Hematopoietic multipotent progenitor cell treated with erythropoietin and hydrocortisone succinate and interleukin-3 and kit ligand, for 6 days (in vitro differentiated cells): Measurements from ENCODE around the gene DNAJC5.
A peak's percentile ranks its signal among the peaks of the same experiment; 100 is the strongest.
"Not testable (repeated sequence)": the region's sequence is repeated elsewhere in the genome, so short reads cannot be mapped to it uniquely, and the experiment has no call there.

Experiments
- DNase-seq: peaks from one replicate; pipeline ENCODE4 v3.0.0-alpha.2; 2015

DNAJC5 gene, protein sequence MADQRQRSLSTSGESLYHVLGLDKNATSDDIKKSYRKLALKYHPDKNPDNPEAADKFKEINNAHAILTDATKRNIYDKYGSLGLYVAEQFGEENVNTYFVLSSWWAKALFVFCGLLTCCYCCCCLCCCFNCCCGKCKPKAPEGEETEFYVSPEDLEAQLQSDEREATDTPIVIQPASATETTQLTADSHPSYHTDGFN

DNA sequence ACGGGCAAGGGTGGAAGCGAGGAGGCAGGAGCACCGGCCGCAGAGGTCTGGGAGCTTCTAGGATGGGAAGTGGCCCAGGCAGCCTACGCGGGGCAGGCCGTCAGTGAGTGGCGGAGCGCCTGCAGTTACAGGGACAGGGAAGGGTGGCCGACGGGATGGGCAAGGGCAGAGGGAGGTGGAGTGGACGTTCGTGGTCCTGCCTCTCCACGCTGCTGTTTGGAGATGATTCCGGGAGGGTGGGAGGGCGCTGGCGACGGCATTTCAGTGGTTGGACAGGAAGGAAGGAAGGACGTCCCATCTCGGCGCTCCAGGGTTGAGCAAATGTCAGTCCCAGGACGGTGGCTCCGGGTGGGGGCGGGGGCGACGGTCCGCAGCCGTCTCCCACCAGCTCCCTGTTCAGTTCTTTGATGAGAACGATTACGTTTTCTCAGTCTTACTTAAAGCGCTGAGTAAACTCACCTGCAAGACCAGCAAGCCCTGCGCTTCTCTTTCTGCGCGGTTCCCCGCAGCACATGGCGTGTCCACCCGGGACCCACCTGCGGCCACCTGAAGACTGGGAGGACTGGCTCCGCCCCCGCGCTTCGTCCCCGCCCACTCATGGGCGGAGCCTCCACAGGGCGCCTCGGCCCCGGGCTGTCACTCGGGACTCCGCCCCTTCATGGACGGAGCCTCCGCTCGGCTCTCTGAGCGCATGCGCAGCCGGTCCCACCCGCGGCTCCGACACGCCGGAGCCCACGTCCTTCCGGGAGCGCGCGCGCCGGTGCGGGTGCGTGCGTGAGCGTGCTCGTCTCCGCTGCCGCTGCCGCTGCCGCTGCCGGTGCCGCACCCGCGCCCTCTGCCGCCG, at the start of gene DNAJC5:
Gene DNAJC5, plus strand, starts transcription at position 769 of the 844 bp plus-strand sequence. CDS start 33,220 bp downstream, outside the sequence.
- DNase-seq: peak; percentile 98

DNA sequence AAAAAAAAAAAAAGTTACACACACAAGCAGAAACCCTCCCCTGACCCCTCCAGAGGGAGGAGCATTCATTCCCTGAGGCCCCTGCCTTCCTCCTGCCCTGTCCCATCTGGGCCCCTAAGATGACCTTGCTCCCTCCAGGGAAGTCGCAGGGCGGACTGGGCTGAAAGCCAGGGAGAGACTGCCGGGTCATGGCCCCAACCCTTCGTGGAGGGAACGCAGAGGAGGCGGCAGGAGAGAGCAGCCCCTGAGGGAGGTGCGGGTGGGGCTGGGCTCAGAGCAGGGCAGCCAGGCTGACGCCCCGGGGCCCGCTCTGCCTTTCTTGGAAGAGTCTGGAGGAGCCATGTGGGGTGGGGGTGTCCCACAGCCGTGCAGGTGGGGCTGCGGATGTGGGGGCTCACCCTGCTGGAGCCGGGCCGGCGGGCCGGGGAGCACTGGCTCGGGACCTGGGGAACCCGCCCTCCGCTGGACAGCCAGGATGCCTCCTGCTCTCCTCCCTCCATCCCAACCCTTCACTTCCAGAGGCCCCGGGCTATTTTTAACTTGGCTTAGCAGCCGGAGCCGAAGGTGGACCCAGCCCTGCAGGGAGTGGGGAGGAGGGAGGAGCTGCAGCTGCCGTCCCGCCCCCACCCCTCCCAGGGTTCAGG, 48.7 kb upstream of the DNAJC5 start:
- DNase-seq: peak; percentile 45

DNA sequence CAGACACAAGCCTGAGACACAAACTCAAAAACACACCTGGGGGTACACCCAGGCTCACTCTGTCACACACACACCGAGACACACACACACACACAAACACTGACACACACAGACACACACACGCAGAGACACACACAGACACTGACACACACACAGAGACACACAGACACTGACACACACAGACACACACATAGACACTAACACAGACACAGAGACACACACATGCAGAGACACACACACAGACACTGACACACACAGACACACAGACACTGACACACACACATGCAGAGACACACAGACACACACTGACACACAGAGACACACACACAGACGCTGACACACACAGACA, 48.1 kb upstream of the DNAJC5 start:
- no peak for DNase-seq

DNA sequence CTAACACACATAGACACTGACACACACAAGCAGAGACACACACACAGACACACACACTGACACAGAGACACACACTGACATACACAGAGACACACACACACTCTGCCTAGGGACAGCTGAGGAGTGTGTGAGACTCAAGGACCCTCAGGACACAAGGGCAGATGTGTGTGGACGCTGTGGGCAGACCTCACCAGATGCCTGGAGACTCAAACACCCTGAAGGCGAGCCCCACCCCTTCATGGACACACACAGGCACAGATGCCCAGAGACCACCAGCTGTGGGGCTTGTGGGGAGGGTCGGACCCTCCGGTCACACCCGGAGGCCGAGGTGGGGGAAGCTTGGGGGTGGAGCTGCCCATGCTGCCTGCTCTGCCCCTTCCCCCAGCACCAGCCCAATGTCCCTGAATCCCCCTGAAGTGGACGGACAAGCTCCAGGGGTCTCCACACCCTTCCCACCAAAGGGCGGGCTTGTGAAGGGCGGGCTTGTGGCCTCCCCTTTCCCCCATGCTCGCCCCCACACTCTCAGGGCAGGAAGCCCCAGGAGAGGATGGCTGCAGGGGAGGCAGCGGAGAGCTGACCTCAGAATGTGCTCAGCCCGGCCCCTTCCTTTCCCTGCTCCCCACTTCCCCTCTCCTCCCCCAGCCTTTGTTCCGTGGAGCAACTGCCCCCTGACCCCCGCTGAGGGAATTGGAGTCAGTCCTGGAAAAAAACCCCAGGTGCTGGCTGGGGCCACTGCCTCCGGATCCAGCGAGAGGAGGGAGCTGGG, 47.5 kb upstream of the DNAJC5 start:
- no peak for DNase-seq

DNA sequence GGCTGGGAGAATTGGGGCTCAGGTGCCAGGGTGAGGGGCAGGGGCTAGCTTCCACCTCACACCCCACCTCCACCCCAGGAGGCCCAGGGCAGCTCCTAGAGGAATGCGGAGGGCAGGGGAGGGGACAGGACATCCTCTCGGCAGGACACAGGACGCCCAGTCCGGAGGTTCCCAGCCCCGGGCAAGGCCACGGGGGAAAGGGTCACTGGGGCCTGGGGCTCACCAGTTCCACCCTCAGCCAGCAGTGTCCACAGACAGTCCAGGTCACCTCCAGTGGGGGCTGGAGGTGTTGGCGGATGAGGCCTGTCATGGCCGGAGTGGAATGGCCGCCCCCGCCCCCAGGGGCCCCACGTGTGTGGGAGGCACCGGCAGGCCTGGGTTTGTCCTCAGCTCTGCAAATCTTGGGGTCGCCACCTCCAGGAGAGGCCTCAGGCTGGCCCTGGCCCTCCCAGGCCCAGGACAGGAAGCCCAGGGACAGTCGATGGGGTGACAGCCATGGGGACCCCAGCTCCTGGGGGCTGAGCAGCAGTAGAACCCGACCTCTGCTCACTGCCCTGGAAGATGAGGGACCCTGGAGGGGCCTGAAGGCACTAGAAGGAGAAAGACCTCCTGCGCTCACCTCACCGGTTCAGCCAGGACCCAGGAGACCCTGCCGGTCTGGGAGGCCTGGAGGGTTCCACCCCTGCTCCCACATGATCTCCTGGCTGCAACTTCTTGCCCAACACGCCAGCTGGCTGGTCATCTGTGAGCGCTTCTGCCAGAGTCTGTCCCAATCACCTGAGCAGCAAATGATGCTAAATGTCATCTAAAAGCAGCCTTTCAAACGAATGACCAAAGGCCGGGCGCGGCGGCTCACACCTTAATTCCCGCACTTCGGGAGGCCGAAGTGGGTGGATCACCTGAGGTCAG, 46.7 kb upstream of the DNAJC5 start:
- DNase-seq: no peak

DNA sequence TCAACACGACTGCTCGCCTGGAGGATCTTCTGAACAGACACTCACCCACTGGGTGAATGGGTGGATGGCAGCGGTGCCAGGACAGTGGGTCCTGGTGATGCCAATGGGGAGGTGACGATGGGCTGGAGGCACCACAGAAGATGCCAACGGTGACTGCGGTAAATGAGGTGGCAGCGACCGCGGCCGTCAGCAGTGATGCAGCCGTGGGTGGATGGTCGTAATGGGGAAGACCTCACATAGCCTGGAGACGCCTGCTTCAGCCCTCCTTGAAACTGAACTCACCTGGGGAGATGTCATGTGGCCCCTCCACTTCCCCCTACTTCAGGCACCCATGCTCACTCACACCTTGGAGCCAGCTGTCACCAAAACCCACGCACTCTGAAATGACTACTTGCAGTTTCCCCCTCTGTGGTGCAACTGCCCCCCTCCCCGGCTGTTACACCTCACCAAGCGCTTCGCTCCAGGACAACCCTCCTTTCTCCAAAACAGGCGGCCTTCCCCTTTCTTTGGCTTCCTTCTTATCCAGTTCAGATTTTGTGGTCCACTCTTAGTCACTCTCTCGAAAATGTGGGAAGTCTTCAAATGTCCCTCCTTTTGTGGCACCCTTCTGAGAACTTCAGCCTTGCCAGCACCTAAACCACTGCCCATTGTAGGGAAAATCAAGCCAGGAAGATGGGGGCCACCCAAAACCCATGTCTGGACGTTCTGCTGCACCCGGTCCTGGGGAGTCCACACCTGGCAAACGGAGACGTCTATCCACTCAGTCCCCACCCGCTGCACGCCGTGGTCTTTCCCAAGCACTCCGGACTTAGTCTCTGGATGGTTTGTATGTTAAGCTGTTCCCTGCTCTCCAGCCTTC, 44.0 kb upstream of the DNAJC5 start:
- no peak for DNase-seq

DNA sequence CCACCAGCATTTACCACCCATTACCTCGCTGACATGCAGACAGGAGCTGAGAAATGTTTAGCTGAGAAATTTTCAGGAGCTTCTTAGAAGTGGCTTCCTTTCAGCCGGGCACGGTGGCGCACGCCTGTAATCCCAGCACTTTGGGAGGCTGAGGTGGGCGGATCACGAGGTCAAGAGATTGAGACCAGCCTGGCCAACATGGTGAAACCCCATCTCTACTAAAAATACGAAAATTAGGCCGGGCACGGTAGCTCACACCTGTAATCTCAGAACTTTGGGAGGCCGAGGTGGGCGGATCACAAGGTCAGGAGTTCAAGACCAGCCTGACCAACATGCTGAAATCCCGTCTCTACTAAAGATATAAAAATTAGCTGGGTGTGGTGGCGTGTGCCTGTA, 43.4 kb upstream of the DNAJC5 start:
- not testable (repeated sequence) for DNase-seq

DNA sequence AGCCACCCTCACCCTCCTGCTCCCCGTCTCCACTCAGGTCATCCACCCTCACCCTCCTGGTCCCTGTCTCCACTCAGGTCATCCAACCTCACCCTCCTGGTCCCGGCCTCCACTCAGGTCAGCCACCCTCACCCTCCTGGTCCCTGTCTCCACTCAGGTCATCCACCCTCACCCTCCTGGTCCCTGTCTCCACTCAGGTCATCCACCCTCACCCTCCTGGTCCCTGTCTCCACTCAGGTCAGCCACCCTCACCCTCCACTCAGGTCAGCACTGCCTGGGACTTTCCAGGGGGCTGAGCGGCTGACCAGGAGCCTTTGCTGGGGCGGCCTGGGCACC, 41.2 kb upstream of the DNAJC5 start:
- not testable (repeated sequence) for DNase-seq

DNA sequence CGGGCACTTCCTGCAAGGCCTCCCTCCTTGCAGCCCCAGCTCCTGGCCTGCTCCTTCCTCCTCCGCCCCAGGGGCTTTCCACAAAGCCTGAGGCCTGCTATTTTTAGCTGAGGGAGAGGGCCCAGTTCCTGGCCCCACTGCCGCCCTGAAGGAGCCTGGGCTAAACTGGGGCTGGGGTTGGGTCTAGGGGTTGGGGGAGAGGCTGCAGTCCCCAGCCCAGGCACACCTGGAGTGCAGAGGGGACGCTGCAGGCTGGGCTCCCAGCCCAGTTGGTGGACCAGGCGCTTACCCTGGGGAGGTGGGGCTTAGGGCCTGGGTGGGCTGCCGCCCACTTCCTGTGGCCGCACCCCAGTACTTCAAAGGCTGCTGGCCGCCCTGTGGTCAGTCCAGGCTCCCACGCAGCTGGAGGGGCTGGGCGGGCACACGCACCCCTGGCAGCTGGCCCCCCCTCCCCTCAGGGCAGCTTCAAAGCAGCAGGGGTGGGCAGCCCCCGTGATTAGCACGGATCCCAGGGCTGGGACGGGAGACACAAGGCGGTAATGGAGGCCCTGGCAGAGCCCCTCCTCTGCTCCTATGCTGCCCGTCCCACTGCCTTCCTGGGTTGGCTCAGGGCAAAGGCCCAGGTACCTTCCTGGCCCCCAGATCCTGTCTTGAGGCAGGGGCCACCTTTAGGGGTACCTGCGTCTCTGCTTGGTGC, 40.7 kb upstream of the DNAJC5 start:
- DNase-seq: no peak

DNA sequence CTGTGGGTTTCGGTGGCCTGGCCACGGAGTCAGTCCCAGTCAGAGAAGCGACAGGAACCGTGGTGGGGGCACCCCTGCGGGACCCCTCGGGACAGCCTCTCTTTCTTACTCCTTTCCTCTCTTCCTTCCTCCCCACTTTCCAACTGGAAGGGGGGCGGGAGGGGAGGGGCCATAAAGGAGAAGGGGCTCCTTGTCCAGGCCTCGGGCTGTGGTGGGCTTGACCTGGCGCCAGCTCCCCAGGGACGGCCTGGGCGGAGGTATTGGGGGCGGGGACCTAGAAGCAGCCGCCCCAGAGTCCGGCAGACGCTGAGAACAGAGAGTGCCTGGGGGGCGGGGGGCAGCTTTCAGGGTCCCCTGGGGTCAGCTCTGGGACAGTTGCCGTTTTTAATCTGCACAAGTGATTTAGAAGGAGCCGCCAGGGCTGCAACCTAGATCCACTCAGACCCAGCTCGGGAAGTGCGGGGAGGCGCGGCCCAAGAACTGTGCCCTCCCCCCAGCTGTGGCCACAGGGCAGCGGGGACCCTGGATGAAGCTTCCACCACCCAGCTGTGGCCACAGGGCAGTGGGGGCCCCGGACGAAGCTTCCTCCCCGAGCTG, 40.1 kb upstream of the DNAJC5 start:
- no peak for DNase-seq

DNA sequence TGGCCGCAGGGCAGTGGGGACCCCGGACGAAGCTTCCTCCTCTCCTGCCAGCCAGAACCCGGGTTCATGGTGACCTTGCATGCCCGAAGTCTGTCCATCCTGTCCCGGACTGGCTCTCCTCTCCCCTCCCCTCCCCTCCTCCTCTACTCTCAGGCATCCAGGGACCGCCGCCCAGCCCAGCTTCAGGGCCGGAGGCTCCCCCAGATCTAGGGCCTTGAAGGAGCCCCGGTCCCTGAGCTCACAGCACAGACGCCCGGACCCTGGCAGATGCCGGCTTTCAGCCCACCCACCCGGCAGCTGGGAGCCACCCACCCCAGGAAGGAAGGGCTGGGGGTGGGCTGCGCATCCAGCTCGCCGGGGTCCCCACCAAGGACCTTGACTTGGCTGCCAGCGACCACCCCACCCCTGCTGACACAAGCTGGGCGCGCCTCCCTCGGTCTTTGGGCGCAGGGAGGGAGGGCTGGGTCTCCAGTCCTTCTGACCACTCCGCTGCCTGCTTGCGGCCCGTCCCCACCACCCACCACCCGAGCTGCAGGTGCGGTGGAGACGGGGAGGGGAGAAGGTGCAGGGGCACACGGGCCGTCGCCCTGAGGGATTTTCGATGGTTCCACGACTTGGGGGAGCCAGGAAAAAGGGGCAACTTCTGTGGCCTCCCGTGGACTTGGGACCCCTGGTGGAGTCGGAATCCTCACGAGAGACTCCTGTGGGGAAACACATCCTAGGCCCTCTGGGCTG, 39.4 kb upstream of the DNAJC5 start:
- DNase-seq: no peak

DNA sequence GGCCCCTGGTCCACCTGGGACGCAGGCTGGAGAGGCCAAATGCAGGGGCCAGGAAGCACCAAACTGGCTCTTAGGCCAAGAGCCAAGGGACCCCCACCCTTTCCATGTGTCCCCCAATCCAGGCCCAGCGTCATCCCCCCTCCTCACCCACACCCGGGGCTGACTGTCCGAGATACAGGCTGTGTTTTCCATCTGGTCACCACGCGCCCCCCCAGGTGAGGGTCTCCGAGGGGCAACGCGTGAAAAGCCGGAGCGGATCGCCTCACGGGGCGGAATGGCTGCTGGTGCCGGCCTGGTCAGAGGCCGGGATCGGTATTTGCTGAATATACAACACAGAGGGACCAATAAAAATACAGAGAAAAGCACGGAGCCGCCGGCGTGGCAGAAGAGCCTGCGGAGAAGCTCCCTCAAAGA, 38.8 kb upstream of the DNAJC5 start:
- DNase-seq: no peak

DNA sequence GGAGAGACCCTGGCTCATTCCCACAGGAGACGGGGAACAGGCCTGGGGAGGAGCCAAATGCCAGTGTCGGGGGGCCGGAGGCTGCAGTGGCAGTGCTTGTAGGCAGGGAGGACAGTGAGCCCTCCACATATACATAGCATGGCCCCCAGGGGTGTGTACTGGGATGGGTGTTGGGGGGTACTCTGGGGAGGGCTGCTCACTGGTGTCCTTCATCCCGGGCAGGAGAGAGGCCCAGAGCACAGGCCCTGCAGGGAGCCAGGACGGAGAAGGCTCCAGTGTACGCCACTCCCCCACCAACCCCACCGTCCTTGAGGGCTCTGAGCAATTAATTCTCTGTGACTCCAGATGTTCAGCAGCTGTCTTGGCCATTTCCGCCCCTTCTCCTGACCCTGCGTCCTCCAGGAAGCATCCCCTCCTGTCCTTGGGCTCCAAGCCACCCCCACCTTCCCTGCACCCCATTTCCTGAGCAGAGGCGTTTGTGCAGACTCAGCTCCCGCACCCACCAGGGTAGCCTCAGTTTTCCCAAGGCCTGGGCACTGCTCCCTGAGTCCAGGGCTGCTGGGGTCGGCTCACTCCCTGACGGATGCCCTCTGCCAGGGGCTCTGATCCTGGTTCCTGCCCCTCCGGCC, 37.0 kb upstream of the DNAJC5 start:
- no peak for DNase-seq

DNA sequence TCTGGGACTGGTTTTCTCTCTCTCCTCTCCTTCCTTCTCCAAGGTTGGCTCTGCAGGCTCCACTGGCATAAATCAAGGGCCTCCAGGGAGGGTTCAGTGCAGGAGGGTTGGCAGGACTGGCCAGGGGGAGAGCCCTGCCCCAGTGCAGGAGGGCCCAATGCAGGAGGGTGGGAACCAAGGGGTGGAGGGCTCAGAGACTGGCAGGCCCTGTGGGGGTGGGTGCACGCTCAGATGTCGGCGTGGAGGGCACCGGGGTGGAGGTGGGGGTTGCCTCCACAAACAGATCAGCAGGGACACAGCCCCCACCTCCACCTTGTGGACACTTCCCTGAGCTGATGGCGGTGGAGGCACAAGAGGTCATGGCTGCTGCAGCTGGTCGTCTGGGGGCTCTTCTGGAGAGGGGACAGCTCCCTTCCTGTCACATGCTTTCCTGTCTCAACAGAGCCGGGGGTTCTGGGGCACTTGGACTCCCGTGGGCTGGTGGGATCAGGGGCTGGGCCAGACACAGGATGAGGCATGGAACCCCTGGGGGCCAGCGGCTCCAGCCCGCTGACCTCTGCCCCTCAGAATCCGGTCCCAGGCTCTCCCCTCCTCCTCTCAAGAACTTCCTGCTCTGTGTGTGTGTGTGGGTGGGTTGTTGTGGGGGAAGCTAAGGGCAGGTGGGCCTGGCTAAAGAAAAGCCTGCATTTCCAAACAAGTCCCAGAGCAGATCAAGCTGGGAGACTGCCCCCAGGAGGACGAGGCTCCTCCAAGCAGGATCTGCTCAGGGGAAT, 36.3 kb upstream of the DNAJC5 start:
- no peak for DNase-seq

DNA sequence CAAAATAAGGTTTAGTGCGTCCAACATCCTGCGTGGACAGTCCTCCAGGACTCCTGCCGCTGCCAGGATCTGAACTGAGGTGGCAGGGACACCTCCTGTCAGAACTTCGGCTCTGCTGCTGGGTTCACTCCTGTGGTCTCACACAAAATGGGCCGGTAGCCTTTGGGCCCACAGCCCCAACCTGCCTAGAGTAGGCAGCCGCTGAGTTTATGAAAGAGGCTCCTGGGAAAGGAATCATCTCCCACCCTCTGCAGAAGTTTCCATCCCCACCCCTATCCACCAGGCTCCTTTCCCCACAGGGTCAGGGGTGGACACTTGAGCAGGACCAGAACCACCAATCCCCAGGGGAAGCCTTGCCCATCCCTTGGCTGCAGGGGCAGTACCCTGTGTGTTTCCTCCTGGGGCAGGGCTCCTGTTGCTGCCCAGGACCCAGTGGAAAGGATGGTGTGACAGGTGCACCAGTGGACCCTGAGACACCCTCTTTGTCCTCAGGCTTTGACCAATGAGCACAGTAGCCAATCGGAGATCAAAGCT, 35.7 kb upstream of the DNAJC5 start:
- DNase-seq: no peak

DNA sequence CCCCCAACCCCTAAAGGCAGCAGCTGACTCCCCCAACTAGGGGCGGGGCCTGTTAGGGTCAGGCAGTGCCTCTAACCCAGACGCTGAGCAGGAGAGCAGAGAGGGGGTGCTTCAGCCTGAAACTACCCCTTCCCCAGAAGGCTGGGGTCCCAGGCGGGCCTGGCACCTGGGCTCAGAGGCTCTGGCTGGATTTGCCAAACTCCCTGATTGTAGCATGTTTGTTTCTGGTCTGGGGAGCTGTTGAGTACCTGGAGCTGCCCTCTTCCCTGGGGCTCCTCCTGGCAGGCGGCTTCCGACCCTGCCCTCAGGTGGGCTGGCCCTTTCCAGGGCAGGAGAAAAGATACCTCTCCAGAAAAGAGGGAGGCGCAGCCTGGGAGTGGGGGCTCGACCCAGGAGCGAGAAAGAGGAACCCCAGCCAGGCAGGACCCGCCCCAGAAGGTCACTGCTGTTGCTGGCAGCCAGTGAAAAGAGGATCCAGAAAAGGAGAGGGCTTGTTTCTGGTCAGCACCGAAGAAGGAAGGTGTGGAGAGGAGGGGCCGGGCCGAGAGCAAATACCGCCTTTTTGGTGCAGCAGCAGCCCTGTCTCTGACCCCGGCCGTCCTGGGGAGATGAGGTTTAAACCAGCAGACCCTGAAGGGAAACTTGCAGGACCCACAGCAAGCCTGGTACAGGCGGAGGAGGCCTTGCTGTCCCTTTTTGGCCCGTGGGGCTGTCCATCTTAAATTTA, 34.4 kb upstream of the DNAJC5 start:
- no peak for DNase-seq

DNA sequence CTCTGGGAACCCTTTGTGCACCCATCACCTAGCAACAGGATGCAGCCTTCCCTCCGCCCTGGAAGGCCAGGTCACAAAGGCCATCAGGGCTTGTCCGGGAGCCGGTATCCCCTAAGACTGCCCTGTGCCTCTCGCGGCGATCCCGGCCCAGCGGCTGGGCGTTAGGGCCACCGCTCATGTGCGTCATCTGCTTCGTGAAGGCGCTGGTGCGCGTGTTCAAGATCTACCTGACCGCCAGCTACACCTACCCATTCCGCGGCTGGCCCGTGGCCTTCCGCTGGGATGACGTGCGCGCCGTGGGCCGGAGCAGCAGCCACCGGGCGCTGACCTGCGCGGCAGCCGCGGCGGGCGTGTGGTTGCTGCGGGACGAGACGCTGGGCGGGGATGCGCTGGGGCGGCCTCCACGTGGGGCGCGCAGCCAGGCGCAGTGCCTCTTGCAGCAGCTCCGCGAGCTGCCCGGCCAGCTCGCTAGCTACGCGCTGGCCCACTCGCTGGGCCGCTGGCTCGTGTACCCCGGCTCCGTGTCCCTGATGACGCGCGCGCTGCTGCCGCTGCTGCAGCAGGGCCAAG, 33.5 kb upstream of the DNAJC5 start, which contains the start of gene ABHD16B:
Gene ABHD16B, plus strand, starts transcription at position 134 of the 570 bp plus-strand sequence. Its CDS starts 43 bp downstream, at position 177.
- DNase-seq: no peak
